SU-DHL-6 (cell line): ENCODE results near the gene KCNH6.

ENCODE experiments used
- EZH2phosphoT487 ChIP-seq: fragments of 200-600 bp; sonication (generic), shearing (Covaris generic); conservative IDR thresholded peaks from 2 replicates; pipeline ENCODE4 v1.6.1; 2018; ENCODE audit warnings: mild to moderate bottlenecking, antibody characterized with exemption, low read length, moderate library complexity, mixed read lengths
- TF ChIP-seq, protein P1 (sequence below): fragments of 200-600 bp; sonication (generic); IDR thresholded peaks from one replicate; pipeline ENCODE4 v1.5.1; 2017; ENCODE audit warnings: antibody characterized with exemption, mild to moderate bottlenecking, low read length, moderate library complexity; ENCODE audit not compliant: insufficient read depth, poor library complexity, severe bottlenecking

DNA sequence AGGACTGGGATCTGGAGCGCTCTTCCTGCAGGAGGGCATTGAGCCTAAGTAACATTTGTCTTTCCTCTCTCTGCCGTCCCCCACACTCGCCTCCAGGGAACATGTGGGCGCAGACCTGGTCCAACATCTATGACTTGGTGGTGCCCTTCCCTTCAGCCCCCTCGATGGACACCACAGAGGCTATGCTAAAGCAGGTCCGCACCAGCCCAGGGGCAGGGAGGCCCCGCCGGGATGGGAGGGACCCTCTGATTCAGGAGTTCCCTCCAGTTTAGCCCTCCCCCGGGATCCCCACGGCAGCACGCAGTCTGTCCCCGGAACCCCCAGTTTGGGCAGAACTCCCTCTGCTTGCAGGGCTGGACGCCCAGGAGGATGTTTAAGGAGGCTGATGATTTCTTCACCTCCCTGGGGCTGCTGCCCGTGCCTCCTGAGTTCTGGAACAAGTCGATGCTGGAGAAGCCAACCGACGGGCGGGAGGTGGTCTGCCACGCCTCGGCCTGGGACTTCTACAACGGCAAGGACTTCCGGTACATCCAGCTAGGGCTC, 32.2 kb upstream of the KCNH6 start:
- TF ChIP-seq, protein P1, sequence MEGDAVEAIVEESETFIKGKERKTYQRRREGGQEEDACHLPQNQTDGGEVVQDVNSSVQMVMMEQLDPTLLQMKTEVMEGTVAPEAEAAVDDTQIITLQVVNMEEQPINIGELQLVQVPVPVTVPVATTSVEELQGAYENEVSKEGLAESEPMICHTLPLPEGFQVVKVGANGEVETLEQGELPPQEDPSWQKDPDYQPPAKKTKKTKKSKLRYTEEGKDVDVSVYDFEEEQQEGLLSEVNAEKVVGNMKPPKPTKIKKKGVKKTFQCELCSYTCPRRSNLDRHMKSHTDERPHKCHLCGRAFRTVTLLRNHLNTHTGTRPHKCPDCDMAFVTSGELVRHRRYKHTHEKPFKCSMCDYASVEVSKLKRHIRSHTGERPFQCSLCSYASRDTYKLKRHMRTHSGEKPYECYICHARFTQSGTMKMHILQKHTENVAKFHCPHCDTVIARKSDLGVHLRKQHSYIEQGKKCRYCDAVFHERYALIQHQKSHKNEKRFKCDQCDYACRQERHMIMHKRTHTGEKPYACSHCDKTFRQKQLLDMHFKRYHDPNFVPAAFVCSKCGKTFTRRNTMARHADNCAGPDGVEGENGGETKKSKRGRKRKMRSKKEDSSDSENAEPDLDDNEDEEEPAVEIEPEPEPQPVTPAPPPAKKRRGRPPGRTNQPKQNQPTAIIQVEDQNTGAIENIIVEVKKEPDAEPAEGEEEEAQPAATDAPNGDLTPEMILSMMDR: no peak
- TF ChIP-seq EZH2phosphoT487: no peak
